LNCaP clone FGC (cell line): ENCODE measurements around the gene WNT6.

Experiments used
- DNase-seq: peaks from one replicate; pipeline ENCODE4 v3.0.0-alpha.2; 2011; ENCODE audit warnings: low read depth
- H3K4me3 ChIP-seq: 2 replicates; pipeline ENCODE4 v1.5.1; 2011; ENCODE audit warnings: mild to moderate bottlenecking, low read depth, low read length, control low read depth
- CTCF ChIP-seq: IDR thresholded peaks from 2 replicates; pipeline ENCODE4 v1.5.1; 2012; ENCODE audit warnings: mild to moderate bottlenecking; ENCODE audit not compliant: control insufficient read depth, insufficient read depth; ENCODE audit errors: extremely low read depth

The WNT6 gene

GRCh38 chr2:218828477-218828778 lies 31.2 kb upstream of the WNT6 start:
- no peak overlapping the region for H3K4me3 ChIP-seq
- no peak for TF ChIP-seq CTCF
- no peak for DNase-seq

- DNase-seq: no peak
- H3K4me3 ChIP-seq: no peak overlapping the region
- TF ChIP-seq CTCF: no peak
Observed at GRCh38 chr2:218829868-218830451, 29.6 kb upstream of the WNT6 start.

- TF ChIP-seq CTCF: no peak
- H3K4me3 ChIP-seq: no peak overlapping the region
- no peak for DNase-seq
Observed at GRCh38 chr2:218830526-218831306, 28.9 kb upstream of the WNT6 start.

GRCh38 chr2:218831378-218831990 lies 28.1 kb upstream of the WNT6 start, which contains the start of gene PRKAG3:
PRKAG3 (minus strand) TSS chr2:218831803.
- TF ChIP-seq CTCF: no peak
- H3K4me3 ChIP-seq: no peak within 1 kb of the TSS

GRCh38 chr2:218832081-218832480 lies 27.5 kb upstream of the WNT6 start:
- no peak overlapping the region for H3K4me3 ChIP-seq
- TF ChIP-seq CTCF: no peak
- DNase-seq: no peak

More at GRCh38 chr2:218831378-218831990, 28.1 kb upstream of the WNT6 start, which contains the start of gene PRKAG3:
- DNase-seq: no peak

- no peak for TF ChIP-seq CTCF
- no peak overlapping the region for H3K4me3 ChIP-seq
- DNase-seq: no peak
Observed at GRCh38 chr2:218832520-218832919, 27.1 kb upstream of the WNT6 start.
